Lower lobe of right lung (tissue), 2 donors: ENCODE measurements around the gene PLA2G2C. TPM values are rescaled to one million over a fixed set of nuclear protein-coding genes. Genes with fewer than 3 reads are reported as not detected.
A peak's percentile ranks its signal among the peaks of the same experiment; 100 is the strongest.

Source experiments
- ATAC-seq, 2 donors: fragments of 200-7000 bp; cut with Tn5 transposase; one replicate each; pipeline ENCODE4 v1.9.1; 2020 to 2022; ENCODE audit warnings: mild to moderate bottlenecking in 2 of 2, moderate library complexity in 2 of 2
- DNase-seq: peaks from one replicate; pipeline ENCODE4 v3.0.0-alpha.2; 2020
- H3K27ac ChIP-seq: fragments of 200-600 bp; one replicate; pipeline ENCODE4 v1.8.0; 2022
- H3K27me3 ChIP-seq: fragments of 200-600 bp; one replicate; pipeline ENCODE4 v1.8.0; 2022; ENCODE audit warnings: low read depth
- H3K36me3 ChIP-seq: fragments of 200-600 bp; one replicate; pipeline ENCODE4 v1.8.0; 2022; ENCODE audit warnings: mild to moderate bottlenecking
- H3K4me1 ChIP-seq: fragments of 200-600 bp; one replicate; pipeline ENCODE4 v1.8.0; 2022
- H3K4me3 ChIP-seq: fragments of 200-600 bp; one replicate; pipeline ENCODE4 v1.8.0; 2022; ENCODE audit warnings: mild to moderate bottlenecking
- H3K9me3 ChIP-seq: fragments of 200-600 bp; one replicate; pipeline ENCODE4 v1.8.0; 2022
- CTCF ChIP-seq: fragments of 200-600 bp; IDR thresholded peaks from one replicate; pipeline ENCODE4 v1.8.0; 2022; ENCODE audit warnings: antibody characterized with exemption, mild to moderate bottlenecking
- intact Hi-C: fragments of 100-400 bp; cut with DNase I; formaldehyde crosslinking; loops from one replicate; pipeline ENCODE4 v1.11.0; 2022
- total RNA-seq: library from RNA; stranded (reverse); fragmentation: NEBNext Ultra II Directional; extraction: Animal tissue kit (Norgen Biotek cat#: 25700); gene quantifications from one replicate; pipeline ENCODE4 v1.2.1, GENCODE V29; 2021
- donor health status: DM: no; HTN: yes; CAD: no; lungs with severe emphysema.

Gene PLA2G2C
- total RNA-seq, 1 donor from 2014 or later = not detected

GRCh38 chr1:20167126-20167525, 19.2 kb downstream of the PLA2G2C start:
- ATAC-seq (no peak), DNase-seq (no peak)
- Histone ChIP-seq H3K9me3 (no peaks in the 10 kb centered on the region), H3K36me3 (no peaks in the 10 kb centered on the region), H3K4me1 (peaks cover 13% of the 10 kb centered on the region), H3K27me3 (peaks cover 3% of the 10 kb centered on the region), H3K4me3 (no peak overlapping the region), H3K27ac (no peak overlapping the region)
- intact Hi-C loops = no loop called here
- TF ChIP-seq CTCF = no peak

- H3K9me3 ChIP-seq = peaks cover 5% of the 10 kb centered on the region
- peaks cover 8% of the 10 kb centered on the region for H3K4me1 ChIP-seq
- no peak for TF ChIP-seq CTCF
- H3K27ac ChIP-seq = no peak overlapping the region
- H3K36me3 ChIP-seq = no peaks in the 10 kb centered on the region
- peak in 1 of 2 donors; percentile 9 for ATAC-seq
- no peak overlapping the region for H3K4me3 ChIP-seq
- peaks cover 3% of the 10 kb centered on the region for H3K27me3 ChIP-seq
- intact Hi-C loops = no loop called here
- DNase-seq = no peak
Observed at GRCh38 chr1:20166051-20166450, 20.3 kb downstream of the PLA2G2C start.

- Histone ChIP-seq H3K36me3 (no peaks in the 10 kb centered on the region), H3K27me3 (peaks cover 3% of the 10 kb centered on the region), H3K4me3 (no peak overlapping the region), H3K4me1 (peaks cover 7% of the 10 kb centered on the region), H3K9me3 (peaks cover 10% of the 10 kb centered on the region), H3K27ac (no peak overlapping the region)
- intact Hi-C loops = no loop called here
- DNase-seq = no peak
- ATAC-seq = peak; percentile 20 to 31
- TF ChIP-seq CTCF = peak; percentile 10
Observed at GRCh38 chr1:20165522-20165951, 20.8 kb downstream of the PLA2G2C start.

- peak in 1 of 2 donors; percentile 44 for ATAC-seq
- no peak for TF ChIP-seq CTCF
- no peak for DNase-seq
- peaks cover 18% of the 10 kb centered on the region for H3K9me3 ChIP-seq
- no peak overlapping the region for H3K4me3 ChIP-seq
- intact Hi-C loops = no loop called here
- peaks cover 3% of the 10 kb centered on the region for H3K27me3 ChIP-seq
- H3K36me3 ChIP-seq = no peaks in the 10 kb centered on the region
- peak overlapping the region; percentile 18 for H3K27ac ChIP-seq
- H3K4me1 ChIP-seq = peaks cover 7% of the 10 kb centered on the region
Observed at GRCh38 chr1:20164694-20165202, 21.6 kb downstream of the PLA2G2C start.

GRCh38 chr1:20160034-20160433, 26.3 kb downstream of the PLA2G2C start:
- peaks cover 10% of the 10 kb centered on the region for H3K4me1 ChIP-seq
- ATAC-seq (no peak), DNase-seq (no peak)
- H3K27ac ChIP-seq = no peak overlapping the region
- no peaks in the 10 kb centered on the region for H3K36me3 ChIP-seq
- no peak overlapping the region for H3K4me3 ChIP-seq
- no peaks in the 10 kb centered on the region for H3K27me3 ChIP-seq
- intact Hi-C loops = no loop called here
- no peak for TF ChIP-seq CTCF
- H3K9me3 ChIP-seq = peaks cover 30% of the 10 kb centered on the region
